GM12878 (cell line): Measurements from ENCODE around the gene RBKS. TPM values are rescaled to one million over a fixed set of nuclear protein-coding genes. Genes with fewer than 3 reads are reported as not detected.

Experiments
- ATAC-seq: fragments of 200-7000 bp; cut with Tn5 transposase; 3 replicates; pipeline ENCODE4 v1.9.1; 2020; ENCODE audit warnings: mild to moderate bottlenecking, moderate library complexity
- BruUV-seq: library from RNA; stranded (reverse); fragments of 400-500 nt; replicated peaks from 2 replicates; lab custom pipeline; 2021; lab: Mats Ljungman, UMichigan
- CTCF ChIA-PET: fragments of 300-600 bp; sonication (Branson Sonifier 250); formaldehyde crosslinking; extraction: SDS; loops from one replicate; lab custom pipeline; 2021; ENCODE audit warnings: inconsistent platforms; lab: Yijun Ruan, JAX
- POLR2A ChIA-PET: fragments of 350-600 bp; formaldehyde crosslinking; extraction: SDS; loops from one replicate; lab custom pipeline; 2021; ENCODE audit warnings: inconsistent platforms; lab: Charles Lee
- RAD21 ChIA-PET: fragments of 300-600 bp; sonication (Branson Sonifier 250); formaldehyde crosslinking; loops from one replicate; lab custom pipeline; 2023; ENCODE audit warnings: antibody characterized with exemption; ENCODE audit not compliant: unreplicated experiment; lab: Charles Lee
- SMC1A ChIA-PET: fragments of 300-600 bp; sonication (Branson Sonifier 250); formaldehyde crosslinking; loops from one replicate; lab custom pipeline; 2023; ENCODE audit not compliant: unreplicated experiment, uncharacterized antibody; lab: Charles Lee
- DNase-seq: peaks from one replicate; pipeline ENCODE4 v3.0.0-alpha.2; 2011; ENCODE audit warnings: low read depth, low spot score
- FAIRE-seq: peaks from 3 replicates; lab custom pipeline; 2011; peaks lifted over from hg19 to GRCh38; lab: Jason Lieb, UNC
- H2AFZ ChIP-seq: 2 replicates; pipeline ENCODE4 v1.6.0; 2011; ENCODE audit warnings: low read depth, low read length, control low read depth; ENCODE audit not compliant: control insufficient read depth
- H3K27ac ChIP-seq: 2 replicates; pipeline ENCODE4 v1.5.1; 2011; ENCODE audit warnings: control low read depth; ENCODE audit not compliant: control insufficient read depth, insufficient read depth
- H3K27me3 ChIP-seq, 2 experiments: replicated peaks in 1 of 2; 2 replicates each; pipeline versions ENCODE4 v1.6.0 to v1.6.1; 2011; ENCODE audit warnings: low read length in 1 of 2; ENCODE audit not compliant: control insufficient read depth in 2 of 2, insufficient read depth in 2 of 2
- H3K36me3 ChIP-seq, 2 experiments: 2 replicates each; pipeline ENCODE4 v1.5.1; 2011; ENCODE audit warnings: low read length in 1 of 2; ENCODE audit not compliant: control insufficient read depth in 2 of 2, insufficient read depth in 2 of 2
- H3K4me1 ChIP-seq: 2 replicates; pipeline ENCODE4 v1.6.1; 2011; ENCODE audit warnings: mild to moderate bottlenecking, low read length, moderate library complexity, mixed read lengths; ENCODE audit not compliant: control insufficient read depth, insufficient read depth
- H3K4me2 ChIP-seq: 2 replicates; pipeline ENCODE4 v1.6.0; 2011; ENCODE audit warnings: control low read depth; ENCODE audit not compliant: control insufficient read depth, insufficient read depth
- H3K4me3 ChIP-seq: fragments of 200-600 bp; sonication (generic); 2 replicates; pipeline ENCODE4 v1.5.1; 2016
- H3K79me2 ChIP-seq: 2 replicates; pipeline ENCODE4 v1.6.0; 2011; ENCODE audit warnings: low read length; ENCODE audit not compliant: control insufficient read depth, insufficient read depth
- H3K9ac ChIP-seq: 2 replicates; pipeline ENCODE4 v1.8.0; 2011; ENCODE audit warnings: low read length, control low read depth, mixed read lengths; ENCODE audit not compliant: control insufficient read depth, insufficient read depth
- H3K9me3 ChIP-seq: replicated peaks from 3 replicates; pipeline ENCODE4 v1.5.1; 2011; ENCODE audit warnings: mild to moderate bottlenecking, low read length; ENCODE audit not compliant: control insufficient read depth, insufficient read depth
- H4K20me1 ChIP-seq: 2 replicates; pipeline ENCODE4 v1.6.0; 2011; ENCODE audit not compliant: control insufficient read depth, insufficient read depth
- CREB1 ChIP-seq: IDR thresholded peaks from 2 replicates; pipeline ENCODE4 v1.6.1; 2012; ENCODE audit warnings: low read depth, mild to moderate bottlenecking, inconsistent platforms
- CREM ChIP-seq: IDR thresholded peaks from 2 replicates; pipeline ENCODE4 v1.6.1; 2014; ENCODE audit warnings: antibody characterized with exemption, low read depth
- IKZF2 ChIP-seq, 2 experiments: fragments of 450-650 bp; IDR thresholded peaks; 2 replicates each; pipeline ENCODE4 v1.6.1; 2017; ENCODE audit warnings: mild to moderate bottlenecking in 2 of 2, moderate library complexity in 2 of 2
- MXI1 ChIP-seq: fragments of 150-350 bp; IDR thresholded peaks from 2 replicates; pipeline ENCODE4 v1.6.1; 2011; ENCODE audit warnings: low read depth, mild to moderate bottlenecking, inconsistent platforms, low read length, improper control_type of control experiment
- NFIC ChIP-seq: IDR thresholded peaks from 2 replicates; pipeline ENCODE4 v1.6.1; 2012; ENCODE audit warnings: low read depth, mild to moderate bottlenecking, inconsistent platforms, low read length, moderate library complexity
- NFYB ChIP-seq: IDR thresholded peaks from 2 replicates; pipeline ENCODE4 v1.6.1; 2011; ENCODE audit warnings: low read depth, mild to moderate bottlenecking, low read length, improper control_type of control experiment, moderate library complexity; ENCODE audit not compliant: insufficient read depth
- PAX5 ChIP-seq: IDR thresholded peaks from 2 replicates; pipeline ENCODE4 v1.6.1; 2011; ENCODE audit warnings: low read depth, low read length, borderline replicate concordance
- POLR2AphosphoS5 ChIP-seq: IDR thresholded peaks from 2 replicates; pipeline ENCODE4 v1.6.1; 2011; ENCODE audit warnings: mild to moderate bottlenecking, low read length, inconsistent platforms
- RB1 ChIP-seq: fragments of 450-650 bp; formaldehyde crosslinking; IDR thresholded peaks from 2 replicates; pipeline ENCODE4 v1.6.1; 2017; ENCODE audit warnings: mild to moderate bottlenecking, borderline replicate concordance
- SMAD5 ChIP-seq: IDR thresholded peaks from 2 replicates; pipeline ENCODE4 v1.6.1; 2016; ENCODE audit warnings: antibody characterized with exemption, low read depth
- TCF3 ChIP-seq: IDR thresholded peaks from 2 replicates; pipeline ENCODE4 v1.6.1; 2012; ENCODE audit warnings: low read depth, mild to moderate bottlenecking, low read length, borderline replicate concordance; ENCODE audit not compliant: insufficient read depth
- TCF7 ChIP-seq: IDR thresholded peaks from 2 replicates; pipeline ENCODE4 v1.6.1; 2014; ENCODE audit warnings: antibody characterized with exemption, borderline replicate concordance
- USF2 ChIP-seq: IDR thresholded peaks from 2 replicates; pipeline ENCODE4 v1.6.1; 2011; ENCODE audit warnings: low read depth, low read length, improper control_type of control experiment, borderline replicate concordance
- WRNIP1 ChIP-seq: IDR thresholded peaks from 2 replicates; pipeline ENCODE4 v1.6.1; 2011; ENCODE audit warnings: low read depth, low read length, improper control_type of control experiment, borderline replicate concordance
- YBX1 ChIP-seq: fragments of 450-650 bp; IDR thresholded peaks from 2 replicates; pipeline ENCODE4 v1.6.1; 2016; ENCODE audit warnings: antibody characterized with exemption
- YY1 ChIP-seq: IDR thresholded peaks from 2 replicates; pipeline ENCODE4 v1.6.1; 2011; ENCODE audit warnings: low read depth, mild to moderate bottlenecking, low read length
- ZBED1 ChIP-seq: IDR thresholded peaks from 2 replicates; pipeline ENCODE4 v1.6.1; 2016; ENCODE audit warnings: borderline replicate concordance
- ZNF207 ChIP-seq: fragments of 450-650 bp; IDR thresholded peaks from 2 replicates; pipeline ENCODE4 v1.6.1; 2014; ENCODE audit warnings: antibody characterized with exemption, mild to moderate bottlenecking, borderline replicate concordance
- ZNF217 ChIP-seq: fragments of 450-650 bp; IDR thresholded peaks from 2 replicates; pipeline ENCODE4 v1.6.1; 2017; ENCODE audit warnings: antibody characterized with exemption, mild to moderate bottlenecking
- WGBS: methylation state at CpG from one replicate; pipeline ENCODE4 v1.1.6; 2016; ENCODE audit warnings: low lambda C conversion rate; ENCODE audit not compliant: insufficient replicate concordance, insufficient coverage; ENCODE audit errors: missing lambda C conversion rate; 5-methylcytosine and 5-hydroxymethylcytosine counted together
- in situ Hi-C: fragments of 300-500 bp; cut with MboI; formaldehyde crosslinking; loops from 9 replicates; pipeline ENCODE4 v1.14.3; 2018; ENCODE audit warnings: mixed read lengths
- intact Hi-C: fragments of 100-400 bp; cut with micrococcal nuclease; formaldehyde crosslinking; loops from one replicate; pipeline ENCODE4 v1.14.2; 2022; ENCODE audit not compliant: unreplicated experiment
- polyA plus RNA-seq, 11 experiments: library from polyadenylated mRNA; depleted of rRNA in 4 of 11; unstranded in 6 of 11; stranded (reverse) in 5 of 11; fragments of >200 nt; fragmentation: Nextera tagmentation in 4 of 11; fragmentation: Illumina TruSeq in 1 of 11; extraction: Ambion mirVana in 4 of 11; extraction: Trizol in 1 of 11; gene quantifications; 1 replicate in 1 of 11; 2 replicates in 10 of 11; pipeline versions ENCODE4 v1.2.1 to v1.2.3, GENCODE V29; 2011 to 2016; ENCODE audit warnings: inconsistent platforms in 2 of 11, missing spikeins in 2 of 11, low read depth in 1 of 11
- total RNA-seq, 4 experiments: library from RNA; depleted of rRNA in 3 of 4; stranded (reverse); fragments of >200 nt in 3 of 4; fragmentation: Illumina TruSeq in 1 of 4; extraction: Trizol in 1 of 4; gene quantifications; 2 replicates each; pipeline versions ENCODE4 v1.2.1 to v1.2.3, GENCODE V29; 2013 to 2021

RBKS gene
- total and polyA plus RNA-seq, 10 of the 15 experiments (the other 5 are each of a cell fraction or from before 2014, with no cell fraction given), result 0.39 to 1.8 (median 1.0) TPM

- ChIA-PET CTCF (no interaction called here), SMC1A (no interaction called here)
- intact Hi-C loops, result no loop called here
Measured at GRCh38 chr2:27921880-27922547, 31.8 kb upstream of the RBKS start.

GRCh38 chr2:27921424-27921823 lies 31.2 kb upstream of the RBKS start:
- ChIA-PET RAD21 (no interaction called here), POLR2A (no interaction called here), CTCF (no interaction called here), SMC1A (no interaction called here)
- Histone ChIP-seq H3K4me3 (no peak overlapping the region), H3K9ac (no peak overlapping the region), H3K36me3 (peaks cover 0 to 2% of the 10 kb centered on the region in 2 experiments; a peak in 1 of 4 replicates), H3K79me2 (no peaks in the 10 kb centered on the region), H3K27ac (no peak overlapping the region), H4K20me1 (no peaks in the 10 kb centered on the region), H3K4me2 (no peak overlapping the region), H3K27me3 (no peaks in the 10 kb centered on the region), H3K4me1 (no peaks in the 10 kb centered on the region), H2AFZ (no peak overlapping the region), H3K9me3 (no peaks in the 10 kb centered on the region)
- no peak for DNase-seq
- 95% methylated on average over 2 of the region's 2 CpGs for WGBS
- no TSS peak for BruUV-seq
- TF ChIP-seq CREM (no peak), TCF7 (no peak), YBX1 (no peak), ZNF207 (no peak), WRNIP1 (no peak), ZNF217 (no peak), NFIC (no peak), SMAD5 (no peak), CREB1 (no peak), PAX5 (no peak), POLR2AphosphoS5 (no peak), YY1 (no peak)
- intact Hi-C loops, result no loop called here
- no peak for FAIRE-seq
- no peak for ATAC-seq
- in situ Hi-C loops, result no loop called here

More at GRCh38 chr2:27921880-27922547, 31.8 kb upstream of the RBKS start:
- H3K4me1 ChIP-seq, result no peaks in the 10 kb centered on the region
- H3K9ac ChIP-seq, result no peak overlapping the region
- H3K79me2 ChIP-seq, result no peaks in the 10 kb centered on the region
- ATAC-seq, result no peak
- 91% methylated on average over 6 of the region's 6 CpGs for WGBS
- H3K9me3 ChIP-seq, result no peaks in the 10 kb centered on the region
- H3K36me3 ChIP-seq, result peaks cover 0 to 2% of the 10 kb centered on the region in 2 experiments; a peak in 1 of 4 replicates
- no peaks in the 10 kb centered on the region for H3K27me3 ChIP-seq
- no peak overlapping the region for H3K4me2 ChIP-seq
- DNase-seq, result no peak
- TF ChIP-seq RB1, result no peak
- no peak for TF ChIP-seq USF2
- no peak for TF ChIP-seq IKZF2 (IDR thresholded peaks at IDR 0.05)
- TF ChIP-seq ZBED1, result no peak
- no peak for TF ChIP-seq NFYB
- TF ChIP-seq MXI1, result no peak
- no peak for TF ChIP-seq TCF3
- POLR2A ChIA-PET, result no interaction called here
- no peak overlapping the region for H3K4me3 ChIP-seq
- no peak for FAIRE-seq
- BruUV-seq, result no TSS peak
- RAD21 ChIA-PET, result no interaction called here
- H4K20me1 ChIP-seq, result no peaks in the 10 kb centered on the region
- H2AFZ ChIP-seq, result no peak overlapping the region
- H3K27ac ChIP-seq, result no peak overlapping the region
- in situ Hi-C loops, result no loop called here
